HG03354 (cell line): Measurements from ENCODE around the gene BCORL1.

ENCODE experiments used
- ATAC-seq: cut with Tn5 transposase; IDR thresholded peaks from one replicate; pipeline ENCODE4 v1.9.1; 2021; ENCODE audit warnings: mild to moderate bottlenecking; ENCODE audit not compliant: unreplicated experiment, poor library complexity, severe bottlenecking

Gene BCORL1

GRCh38 chrX:130084631-130085237 is 102.3 kb downstream of the BCORL1 start:
- peak; percentile 48 for ATAC-seq

GRCh38 chrX:130085551-130086446 is 103.4 kb downstream of the BCORL1 start:
- no peak for ATAC-seq

GRCh38 chrX:130086447-130087206 is 104.2 kb downstream of the BCORL1 start:
- ATAC-seq, result peak; percentile 40

- no peak for ATAC-seq
Observed at GRCh38 chrX:130090364-130090763, 107.9 kb downstream of the BCORL1 start.

- ATAC-seq, result peak; percentile 99
Observed at GRCh38 chrX:130091980-130092522, 109.6 kb downstream of the BCORL1 start.

GRCh38 chrX:130093271-130093670 is 110.8 kb downstream of the BCORL1 start:
- ATAC-seq, result no peak

GRCh38 chrX:130094696-130095095 is 112.3 kb downstream of the BCORL1 start:
- no peak for ATAC-seq

GRCh38 chrX:130095249-130096030 is 113.0 kb downstream of the BCORL1 start:
- no peak for ATAC-seq

- no peak for ATAC-seq
Observed at GRCh38 chrX:130097507-130098209, 115.2 kb downstream of the BCORL1 start.

GRCh38 chrX:130098210-130098552 is 115.7 kb downstream of the BCORL1 start:
- ATAC-seq, result no peak

GRCh38 chrX:130100180-130100579 is 117.7 kb downstream of the BCORL1 start:
- no peak for ATAC-seq

GRCh38 chrX:130103605-130104004 is 121.2 kb downstream of the BCORL1 start:
- ATAC-seq, result no peak

GRCh38 chrX:130105244-130105643 is 122.8 kb downstream of the BCORL1 start:
- ATAC-seq, result no peak

GRCh38 chrX:130106071-130106470 is 123.6 kb downstream of the BCORL1 start:
- ATAC-seq, result no peak
